ENCODE data around the gene MECP2.

GRCh38 chrX:154058214-154058997, 39.1 kb downstream of the MECP2 start:
- TF ChIP-seq POLR2A (IDR thresholded peaks at IDR 0.05) (no peak), CTCF (IDR thresholded peaks at IDR 0.05) (no peak)

Measured in suprapubic skin (tissue), 3 donors.